GM06990 (cell line): ENCODE data around the gene CDH16.
A peak's percentile ranks its signal among the peaks of the same experiment; 100 is the strongest.

Experiments
- DNase-seq: peaks from one replicate; pipeline ENCODE4 v3.0.0-alpha.2; 2011; ENCODE audit not compliant: insufficient read length; ENCODE audit errors: extremely low read depth
- H3K27me3 ChIP-seq: replicated peaks from 2 replicates; pipeline ENCODE4 v1.6.0; 2011; ENCODE audit warnings: low read length; ENCODE audit not compliant: control insufficient read depth, insufficient read depth
- H3K36me3 ChIP-seq: 2 replicates; pipeline ENCODE4 v1.5.1; 2011; ENCODE audit warnings: low read length; ENCODE audit not compliant: control insufficient read depth, insufficient read depth
- H3K4me3 ChIP-seq: replicated peaks from 2 replicates; pipeline ENCODE4 v1.5.1; 2011; ENCODE audit warnings: low read depth, mild to moderate bottlenecking, control low read depth, low read length
- CTCF ChIP-seq: IDR thresholded peaks from 2 replicates; pipeline ENCODE4 v1.5.1; 2011; ENCODE audit warnings: low read length, control low read depth, mild to moderate bottlenecking, inconsistent platforms; ENCODE audit not compliant: insufficient read depth, poor library complexity, severe bottlenecking

CDH16 gene

DNA sequence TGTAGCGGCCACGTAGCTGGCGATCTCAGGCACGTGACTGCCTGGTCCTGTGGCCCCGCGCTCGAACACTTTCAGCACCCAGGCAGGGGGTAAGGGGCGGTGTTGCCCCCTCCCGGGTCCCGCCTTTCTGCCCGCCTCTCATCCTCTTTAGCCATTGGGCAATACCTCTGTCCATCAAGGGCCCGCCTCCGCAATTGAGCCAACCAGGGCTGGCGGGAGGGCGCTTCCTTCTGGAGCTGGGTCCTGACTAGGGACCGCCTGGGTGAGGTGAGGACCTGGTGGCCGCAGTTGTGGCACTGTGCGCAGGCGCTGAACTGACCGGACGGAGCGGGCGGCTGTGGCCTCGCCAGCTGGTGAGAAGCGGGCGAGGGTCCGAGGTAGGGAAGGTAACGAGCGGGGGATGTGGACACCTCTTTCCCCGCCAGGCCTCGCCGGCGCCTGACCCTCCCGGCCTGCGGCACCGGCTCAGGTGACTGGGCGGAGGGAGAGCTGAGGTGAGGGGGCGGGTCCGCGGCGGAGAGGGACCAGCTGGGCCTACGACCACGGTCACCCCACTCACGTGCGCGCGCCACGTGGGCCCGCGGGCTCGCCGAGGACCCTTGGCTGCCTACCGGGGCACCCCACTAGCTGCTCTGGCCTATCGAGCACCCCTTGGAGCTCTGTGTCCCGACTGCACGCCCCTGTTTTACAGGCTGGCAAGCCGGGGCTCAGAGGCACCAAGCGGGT is 38.2 kb downstream of the CDH16 start, which contains the start of gene PDP2:
PDP2 (plus strand) TSS at position 228 of the 726 bp plus-strand sequence. CDS start 3,770 bp downstream, outside the sequence.
- Histone ChIP-seq H3K4me3 (peak within 1 kb of the TSS; percentile 94), H3K27me3 (no peaks in the 10 kb centered on the region), H3K36me3 (peaks cover 11% of the 10 kb centered on the region)
- TF ChIP-seq CTCF: no peak
- DNase-seq: peak; percentile 89

GRCh38 chr16:66878067-66878466 is 40.6 kb downstream of the CDH16 start:
- peak; percentile 53 for DNase-seq
- TF ChIP-seq CTCF: no peak
- H3K36me3 ChIP-seq: no peaks in the 10 kb centered on the region
- no peak overlapping the region for H3K4me3 ChIP-seq
- H3K27me3 ChIP-seq: no peaks in the 10 kb centered on the region

GRCh38 chr16:66874079-66874775 is 44.5 kb downstream of the CDH16 start:
- TF ChIP-seq CTCF: no peak
- H3K27me3 ChIP-seq: no peaks in the 10 kb centered on the region
- DNase-seq: no peak
- no peak overlapping the region for H3K4me3 ChIP-seq
- H3K36me3 ChIP-seq: no peaks in the 10 kb centered on the region

DNA sequence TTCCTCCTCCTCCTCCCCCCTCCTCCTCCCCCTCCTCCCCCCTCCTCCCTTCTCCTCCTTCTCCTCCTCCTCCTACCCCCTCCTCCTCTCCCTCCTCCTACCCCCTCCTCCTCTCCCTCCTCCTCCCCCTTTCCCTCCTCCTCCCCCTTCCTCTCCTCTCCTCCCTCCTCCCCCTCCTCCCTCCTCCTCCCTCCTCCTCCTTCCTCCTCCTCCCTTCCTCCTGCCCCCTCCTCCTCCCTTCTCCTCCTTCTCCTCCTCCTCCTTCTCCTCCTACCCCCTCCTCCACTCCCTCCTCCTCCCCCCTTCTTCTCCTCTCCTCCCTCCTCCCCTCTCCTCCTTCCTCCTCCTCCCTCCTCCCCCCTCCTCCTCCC is 45.0 kb downstream of the CDH16 start:
- no peaks in the 10 kb centered on the region for H3K36me3 ChIP-seq
- H3K4me3 ChIP-seq: no peak overlapping the region
- TF ChIP-seq CTCF: no peak
- DNase-seq: no peak
- H3K27me3 ChIP-seq: no peaks in the 10 kb centered on the region

DNA sequence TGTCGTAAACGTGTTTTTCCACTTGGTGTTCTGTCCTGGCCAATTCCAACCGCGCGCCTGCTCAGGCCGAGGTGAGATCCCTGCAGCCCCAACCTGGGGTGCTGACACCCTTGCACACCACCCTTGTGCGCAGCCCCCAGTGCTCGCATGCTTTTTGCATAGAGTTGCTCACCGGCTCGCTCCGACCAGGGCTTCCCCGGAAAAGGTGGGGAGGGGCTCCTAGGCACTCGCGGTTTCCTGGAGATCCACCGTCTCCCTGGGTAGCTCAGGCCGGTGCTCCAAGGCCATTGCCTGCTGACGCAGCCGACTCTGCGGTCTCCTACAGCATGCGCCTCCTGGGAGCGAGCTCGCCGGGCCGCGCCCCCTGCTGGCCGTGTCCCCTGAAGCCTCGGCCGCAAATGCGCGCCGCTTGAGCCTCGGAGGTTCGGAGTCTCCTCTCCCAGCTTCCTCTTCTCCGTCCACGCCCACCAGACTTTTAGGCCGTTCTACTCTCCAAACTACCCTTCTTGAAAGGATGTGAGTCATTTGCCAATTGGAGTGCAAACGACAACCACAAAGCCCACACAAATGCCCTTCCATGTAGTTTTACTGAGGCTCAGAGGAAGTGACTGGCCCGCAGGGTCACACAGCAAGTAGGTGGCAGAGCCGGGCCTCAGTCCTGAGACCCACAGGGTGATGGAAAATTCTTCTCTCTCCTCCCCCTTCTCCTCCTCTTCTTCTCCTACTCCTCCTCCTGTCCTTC is 45.6 kb downstream of the CDH16 start:
- DNase-seq: peak; percentile 94
- TF ChIP-seq CTCF: peak; percentile 97
- Histone ChIP-seq H3K4me3 (peak overlapping the region; percentile 6), H3K27me3 (no peaks in the 10 kb centered on the region), H3K36me3 (no peaks in the 10 kb centered on the region)
